ENCODE data around the gene OCA2. TPM values are rescaled to one million over a fixed set of nuclear protein-coding genes. Genes with fewer than 3 reads are reported as not detected.

Gene OCA2
- polyA plus RNA-seq, 3 donors = not detected

DNA sequence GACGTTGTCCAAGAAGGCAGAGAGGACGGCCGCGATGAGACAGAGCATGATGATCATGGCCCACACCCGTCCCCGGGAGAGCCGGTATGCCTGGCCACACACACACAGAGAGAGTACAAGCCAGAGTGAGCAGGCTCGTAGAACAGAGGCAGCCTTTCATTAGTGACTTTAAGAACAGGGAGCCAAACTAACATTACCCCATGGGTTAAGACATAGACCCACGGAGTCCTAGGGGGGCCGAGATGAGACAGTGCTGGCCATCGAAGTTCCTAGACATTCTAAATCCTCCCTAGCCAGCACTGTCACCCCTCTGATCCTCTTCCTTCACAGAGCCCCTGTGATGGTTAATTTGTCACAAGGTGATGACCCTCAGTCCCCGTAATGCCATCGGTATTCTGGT lies 114.0 kb downstream of the OCA2 start:
- Mint-ChIP-seq H3K27ac (no peak overlapping the region), H3K9me3 (peaks cover 4 to 36% (median 16%) of the 10 kb centered on the region in 7 donors), H3K27me3 (ENCODE audit: low read depth in 3 of 3) (no peaks in the 10 kb centered on the region), H3K36me3 (no peaks in the 10 kb centered on the region), H3K4me3 (no peak overlapping the region), H3K4me1 (no peaks in the 10 kb centered on the region)
- H3K9me3 ChIP-seq (replicated peaks in 1 of 2; ENCODE audit: control insufficient read depth in 1 of 2, insufficient read depth in 1 of 2, low read length in 2 of 2) = peaks cover 21 to 25% of the 10 kb centered on the region in 2 donors
- no peaks in the 10 kb centered on the region for H4K20me1 ChIP-seq (ENCODE audit: insufficient read depth, low read length)
- H3K79me2 ChIP-seq (ENCODE audit: insufficient read depth, low read length) = no peaks in the 10 kb centered on the region
- H3K4me3 ChIP-seq (replicated peaks in 1 of 3; ENCODE audit: low read depth in 2 of 3, low read length in 3 of 3) = no peak overlapping the region
- no peaks in the 10 kb centered on the region for H3K36me3 ChIP-seq (replicated peaks in 1 of 2; ENCODE audit: control insufficient read depth in 1 of 2, insufficient read depth in 2 of 2, low read length in 2 of 2)
- H3K4me1 ChIP-seq (ENCODE audit: control insufficient read depth in 1 of 2, insufficient read depth in 2 of 2, low read length in 2 of 2) = no peaks in the 10 kb centered on the region
- intact Hi-C loops (cut with micrococcal nuclease) = no loop called here
- no peak overlapping the region for H2AFZ ChIP-seq (ENCODE audit: insufficient read depth, low read depth, low read length, poor library complexity, severe bottlenecking)
- no peak overlapping the region for H3K27ac ChIP-seq (ENCODE audit: low read depth in 1 of 2, low read length in 2 of 2)
- no peak for DNase-seq
- TF ChIP-seq, protein P1, sequence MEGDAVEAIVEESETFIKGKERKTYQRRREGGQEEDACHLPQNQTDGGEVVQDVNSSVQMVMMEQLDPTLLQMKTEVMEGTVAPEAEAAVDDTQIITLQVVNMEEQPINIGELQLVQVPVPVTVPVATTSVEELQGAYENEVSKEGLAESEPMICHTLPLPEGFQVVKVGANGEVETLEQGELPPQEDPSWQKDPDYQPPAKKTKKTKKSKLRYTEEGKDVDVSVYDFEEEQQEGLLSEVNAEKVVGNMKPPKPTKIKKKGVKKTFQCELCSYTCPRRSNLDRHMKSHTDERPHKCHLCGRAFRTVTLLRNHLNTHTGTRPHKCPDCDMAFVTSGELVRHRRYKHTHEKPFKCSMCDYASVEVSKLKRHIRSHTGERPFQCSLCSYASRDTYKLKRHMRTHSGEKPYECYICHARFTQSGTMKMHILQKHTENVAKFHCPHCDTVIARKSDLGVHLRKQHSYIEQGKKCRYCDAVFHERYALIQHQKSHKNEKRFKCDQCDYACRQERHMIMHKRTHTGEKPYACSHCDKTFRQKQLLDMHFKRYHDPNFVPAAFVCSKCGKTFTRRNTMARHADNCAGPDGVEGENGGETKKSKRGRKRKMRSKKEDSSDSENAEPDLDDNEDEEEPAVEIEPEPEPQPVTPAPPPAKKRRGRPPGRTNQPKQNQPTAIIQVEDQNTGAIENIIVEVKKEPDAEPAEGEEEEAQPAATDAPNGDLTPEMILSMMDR (IDR thresholded peaks at IDR 0.05) = no peak
- no peaks in the 10 kb centered on the region for H3K27me3 ChIP-seq (ENCODE audit: control insufficient read depth in 2 of 2, insufficient read depth in 2 of 2, low read length in 2 of 2)
- 96% methylated on average over 11 of the region's 13 CpGs for WGBS (ENCODE audit: insufficient coverage)
- no peak overlapping the region for H3K9ac ChIP-seq (ENCODE audit: insufficient read depth, low read length, poor library complexity, severe bottlenecking)
- no peak overlapping the region for H3K4me2 ChIP-seq (replicated peaks; ENCODE audit: extremely low read depth, low read length, poor library complexity, severe bottlenecking)

DNA sequence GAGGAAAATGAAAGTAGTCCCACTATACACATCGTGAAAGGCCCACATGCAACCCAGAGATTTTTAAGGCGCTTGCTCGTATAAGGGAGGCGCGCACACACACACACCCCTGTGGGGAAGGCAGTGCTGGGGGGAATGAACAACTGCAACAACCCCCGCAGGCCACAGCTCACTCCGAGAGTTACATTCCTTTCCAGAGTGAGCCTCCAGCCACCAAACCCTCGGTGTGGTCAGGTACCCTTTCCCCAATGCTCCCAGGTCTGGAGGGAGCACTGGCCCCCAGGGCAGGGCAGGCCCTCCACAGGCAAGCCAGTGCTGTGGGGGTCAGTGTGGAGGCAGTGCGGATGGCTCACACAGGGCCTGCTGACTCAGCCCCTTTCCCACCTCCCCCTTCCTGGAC lies 115.6 kb downstream of the OCA2 start:
- 100% methylated on average over 3 of the region's 9 CpGs for WGBS (ENCODE audit: insufficient coverage)

More for the DNA sequence above, 115.6 kb downstream of the OCA2 start:
- H3K9me3 Mint-ChIP-seq = peaks cover 4 to 31% (median 12%) of the 10 kb centered on the region in 7 donors
- H2AFZ ChIP-seq (ENCODE audit: insufficient read depth, low read depth, low read length, poor library complexity, severe bottlenecking) = no peak overlapping the region
- no peak overlapping the region for H3K27ac ChIP-seq (ENCODE audit: low read depth in 1 of 2, low read length in 2 of 2)
- H3K4me1 Mint-ChIP-seq = no peaks in the 10 kb centered on the region
- H3K4me2 ChIP-seq (replicated peaks; ENCODE audit: extremely low read depth, low read length, poor library complexity, severe bottlenecking) = no peak overlapping the region
- no peak overlapping the region for H3K4me3 Mint-ChIP-seq
- no peak overlapping the region for H3K9ac ChIP-seq (ENCODE audit: insufficient read depth, low read length, poor library complexity, severe bottlenecking)
- no peak overlapping the region for H3K4me3 ChIP-seq (replicated peaks in 1 of 3; ENCODE audit: low read depth in 2 of 3, low read length in 3 of 3)
- DNase-seq = no peak
- intact Hi-C loops (cut with micrococcal nuclease) = no loop called here
- H3K9me3 ChIP-seq (replicated peaks in 1 of 2; ENCODE audit: control insufficient read depth in 1 of 2, insufficient read depth in 1 of 2, low read length in 2 of 2) = peaks cover 14 to 17% of the 10 kb centered on the region in 2 donors
- peaks cover 0 to 2% (median 0%) of the 10 kb centered on the region in 3 donors for H3K27me3 Mint-ChIP-seq (ENCODE audit: low read depth in 3 of 3)
- no peaks in the 10 kb centered on the region for H3K27me3 ChIP-seq (ENCODE audit: control insufficient read depth in 2 of 2, insufficient read depth in 2 of 2, low read length in 2 of 2)
- H3K27ac Mint-ChIP-seq = no peak overlapping the region
- no peaks in the 10 kb centered on the region for H3K36me3 Mint-ChIP-seq
- no peaks in the 10 kb centered on the region for H3K36me3 ChIP-seq (replicated peaks in 1 of 2; ENCODE audit: control insufficient read depth in 1 of 2, insufficient read depth in 2 of 2, low read length in 2 of 2)
- no peaks in the 10 kb centered on the region for H4K20me1 ChIP-seq (ENCODE audit: insufficient read depth, low read length)
- no peaks in the 10 kb centered on the region for H3K4me1 ChIP-seq (ENCODE audit: control insufficient read depth in 1 of 2, insufficient read depth in 2 of 2, low read length in 2 of 2)
- no peaks in the 10 kb centered on the region for H3K79me2 ChIP-seq (ENCODE audit: insufficient read depth, low read length)
- TF ChIP-seq, protein P1 (IDR thresholded peaks at IDR 0.05) = no peak
